ENCODE data around the gene DNAJC17.

DNAJC17 gene

DNA sequence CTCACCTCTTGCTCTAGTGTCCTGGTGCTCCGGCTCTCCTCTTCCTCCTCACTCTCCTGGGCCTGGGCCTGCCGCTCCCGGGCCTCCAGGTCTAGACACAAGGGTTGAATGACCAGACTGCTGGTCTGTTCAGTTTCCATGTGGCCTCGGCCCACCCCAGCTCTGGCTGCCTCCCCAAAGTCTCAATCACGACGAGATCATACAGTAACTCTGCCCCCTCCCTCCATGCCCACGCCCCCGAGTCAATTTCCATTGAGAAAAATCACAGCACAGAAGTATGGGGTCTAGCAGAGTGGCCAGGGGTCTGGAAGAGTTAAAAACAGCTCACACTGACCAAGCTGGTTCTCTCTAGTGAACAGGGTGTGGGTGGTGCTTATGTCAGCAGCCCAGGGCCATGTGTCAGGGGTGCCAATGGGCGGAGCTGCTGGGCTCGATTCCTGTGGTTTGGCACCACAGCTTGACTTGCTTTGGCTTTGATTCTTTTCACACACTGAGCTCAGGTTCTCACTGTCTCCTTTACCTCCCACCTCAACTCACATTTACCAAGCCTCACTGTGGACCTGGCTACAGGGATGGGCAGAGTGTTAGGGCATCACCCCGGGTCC lies 30.6 kb downstream of the DNAJC17 start:
- no peak overlapping the region for H3K27ac ChIP-seq (replicated peaks; ENCODE audit: low read length)
- no peak overlapping the region for H2BK15ac ChIP-seq (ENCODE audit: low read length)
- peaks cover 2% of the 10 kb centered on the region for H3K79me1 ChIP-seq (ENCODE audit: low read depth, low read length)
- no peak for DNase-seq (ENCODE audit: low spot score)
- H3K23ac ChIP-seq (ENCODE audit: low read depth, low read length, poor library complexity) = peak overlapping the region; percentile 14
- peaks cover 0 to 2% of the 10 kb centered on the region in 2 donors for H3K9me3 ChIP-seq (replicated peaks in 1 of 2; ENCODE audit: control insufficient read depth in 2 of 2, insufficient read depth in 1 of 2, low read depth in 1 of 2, low read length in 2 of 2)
- no peak overlapping the region for H2AFZ ChIP-seq (ENCODE audit: low read length)
- H3K36me3 ChIP-seq (replicated peaks in 1 of 2; ENCODE audit: control insufficient read depth in 2 of 2, insufficient read depth in 2 of 2, low read length in 2 of 2) = peaks cover 30 to 73% of the 10 kb centered on the region in 2 donors
- H2BK120ac ChIP-seq (ENCODE audit: low read depth, low read length) = no peak overlapping the region
- no peaks in the 10 kb centered on the region for H3K4me1 ChIP-seq (ENCODE audit: control insufficient read depth in 2 of 2, insufficient read depth in 1 of 2, low read depth in 1 of 2, low read length in 2 of 2)
- H3K4me3 ChIP-seq (ENCODE audit: low read length in 2 of 2) = peak overlapping the region in 1 of 2 donors; percentile 14
- H2AK5ac ChIP-seq (ENCODE audit: low read depth, low read length) = no peak overlapping the region
- no peak overlapping the region for H2BK5ac ChIP-seq (ENCODE audit: low read length)
- no peak overlapping the region for H3K9ac ChIP-seq (ENCODE audit: low read depth, low read length, poor library complexity)
- H3K4ac ChIP-seq (ENCODE audit: low read length) = no peak overlapping the region
- WGBS, 2 donors (ENCODE audit: extremely low coverage in 2 of 2, insufficient read length in 2 of 2, insufficient replicate concordance in 1 of 2) = no CpG with 5 or more reads among the region's 11 CpGs
- no peak overlapping the region for H4K8ac ChIP-seq (ENCODE audit: low read depth, low read length)
- H3K18ac ChIP-seq (ENCODE audit: low read length) = no peak overlapping the region
- H3K4me2 ChIP-seq (ENCODE audit: insufficient read depth, low read length, poor library complexity, severe bottlenecking) = no peak overlapping the region
- no peak overlapping the region for H3K14ac ChIP-seq (ENCODE audit: low read length)
- no peak overlapping the region for H2BK12ac ChIP-seq (ENCODE audit: low read length)
- H3K27me3 ChIP-seq (ENCODE audit: control insufficient read depth in 3 of 3, insufficient read depth in 3 of 3, low read depth in 1 of 3, low read length in 3 of 3) = no peaks in the 10 kb centered on the region
- H4K91ac ChIP-seq (ENCODE audit: low read depth, low read length, poor library complexity) = no peak overlapping the region

DNA sequence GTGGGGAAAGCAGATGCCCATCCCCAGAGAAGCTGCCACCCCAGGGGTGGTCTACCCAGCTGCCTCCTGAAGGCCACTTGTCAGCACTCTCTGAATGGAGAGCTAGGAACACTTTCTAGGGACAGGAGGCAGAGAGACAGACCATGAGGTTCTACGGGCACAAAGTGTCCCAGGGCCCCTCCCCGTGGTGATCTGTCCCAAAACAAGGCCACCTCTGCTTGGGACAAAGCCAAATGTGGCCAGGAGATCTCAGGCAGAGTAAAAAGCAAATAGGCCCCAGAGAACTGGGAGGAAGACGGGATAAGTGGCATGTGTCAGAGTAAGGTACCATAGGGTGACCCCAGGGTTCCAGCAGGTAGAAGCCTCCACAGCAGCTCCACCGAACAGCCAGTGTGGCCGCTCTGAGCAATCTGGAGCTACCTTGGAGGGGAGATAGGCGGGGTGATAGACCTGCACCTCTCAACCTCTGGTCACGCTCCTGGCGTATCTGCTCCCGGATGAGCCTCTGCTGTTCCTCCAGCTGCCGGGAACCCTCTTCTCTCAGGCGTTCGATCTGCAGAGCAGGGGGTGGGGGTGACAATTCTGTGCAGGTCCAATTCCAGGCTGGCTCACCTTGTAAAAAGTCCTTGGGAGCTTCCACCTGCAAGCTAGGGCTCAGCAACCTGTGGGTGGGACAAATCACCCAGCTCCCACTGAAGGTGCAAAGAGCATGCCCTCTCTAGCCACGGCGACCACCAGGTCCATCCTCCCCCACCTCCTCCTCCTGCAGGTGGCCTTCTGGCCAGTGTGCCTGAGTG lies 31.3 kb downstream of the DNAJC17 start:
- Histone ChIP-seq H2BK15ac (ENCODE audit: low read length) (no peak overlapping the region), H3K9ac (ENCODE audit: low read depth, low read length, poor library complexity) (no peak overlapping the region), H4K91ac (ENCODE audit: low read depth, low read length, poor library complexity) (no peak overlapping the region), H3K4me1 (ENCODE audit: control insufficient read depth in 2 of 2, insufficient read depth in 1 of 2, low read depth in 1 of 2, low read length in 2 of 2) (no peaks in the 10 kb centered on the region), H3K4me2 (ENCODE audit: insufficient read depth, low read length, poor library complexity, severe bottlenecking) (no peak overlapping the region), H3K79me1 (ENCODE audit: low read depth, low read length) (peaks cover 2% of the 10 kb centered on the region), H3K27ac (replicated peaks; ENCODE audit: low read length) (no peak overlapping the region), H2AK5ac (ENCODE audit: low read depth, low read length) (no peak overlapping the region), H3K27me3 (ENCODE audit: control insufficient read depth in 3 of 3, insufficient read depth in 3 of 3, low read depth in 1 of 3, low read length in 3 of 3) (no peaks in the 10 kb centered on the region), H2AFZ (ENCODE audit: low read length) (no peak overlapping the region), H3K18ac (ENCODE audit: low read length) (no peak overlapping the region), H3K9me3 (replicated peaks in 1 of 2; ENCODE audit: control insufficient read depth in 2 of 2, insufficient read depth in 1 of 2, low read depth in 1 of 2, low read length in 2 of 2) (peaks cover 0 to 2% of the 10 kb centered on the region in 2 donors), H2BK5ac (ENCODE audit: low read length) (no peak overlapping the region), H3K14ac (ENCODE audit: low read length) (no peak overlapping the region), H3K23ac (ENCODE audit: low read depth, low read length, poor library complexity) (no peak overlapping the region), H3K4me3 (ENCODE audit: low read length in 2 of 2) (no peak overlapping the region), H3K36me3 (replicated peaks in 1 of 2; ENCODE audit: control insufficient read depth in 2 of 2, insufficient read depth in 2 of 2, low read length in 2 of 2) (peaks cover 30 to 77% of the 10 kb centered on the region in 2 donors), H2BK12ac (ENCODE audit: low read length) (no peak overlapping the region), H2BK120ac (ENCODE audit: low read depth, low read length) (no peak overlapping the region), H3K4ac (ENCODE audit: low read length) (no peak overlapping the region), H4K8ac (ENCODE audit: low read depth, low read length) (no peak overlapping the region)
- WGBS, 2 donors (ENCODE audit: extremely low coverage in 2 of 2, insufficient read length in 2 of 2, insufficient replicate concordance in 1 of 2) = no CpG with 5 or more reads among the region's 14 CpGs
- DNase-seq (ENCODE audit: low spot score) = no peak

DNA sequence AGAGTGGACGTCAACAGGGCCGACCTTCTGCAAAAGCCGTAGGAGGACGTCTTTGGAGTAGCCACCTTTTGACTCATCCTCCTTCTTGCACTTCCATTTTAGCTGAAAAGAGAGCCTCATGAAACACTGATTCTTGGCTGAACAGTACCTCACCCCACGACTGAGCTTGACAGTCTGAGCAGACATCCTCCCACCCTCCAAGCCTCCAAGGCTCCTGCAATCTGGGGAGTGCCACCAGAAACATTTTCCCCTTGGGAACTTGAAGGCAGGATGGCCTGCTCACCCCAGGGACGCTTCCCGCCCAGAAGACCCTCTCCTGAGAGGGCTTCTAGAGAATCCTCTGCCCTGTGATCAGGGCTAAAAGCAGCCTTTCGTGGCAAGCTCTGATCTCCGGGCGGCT lies 32.3 kb downstream of the DNAJC17 start:
- H3K4me3 ChIP-seq (ENCODE audit: low read length in 2 of 2) = no peak overlapping the region
- peaks cover 30 to 74% of the 10 kb centered on the region in 2 donors for H3K36me3 ChIP-seq (replicated peaks in 1 of 2; ENCODE audit: control insufficient read depth in 2 of 2, insufficient read depth in 2 of 2, low read length in 2 of 2)

DNA sequence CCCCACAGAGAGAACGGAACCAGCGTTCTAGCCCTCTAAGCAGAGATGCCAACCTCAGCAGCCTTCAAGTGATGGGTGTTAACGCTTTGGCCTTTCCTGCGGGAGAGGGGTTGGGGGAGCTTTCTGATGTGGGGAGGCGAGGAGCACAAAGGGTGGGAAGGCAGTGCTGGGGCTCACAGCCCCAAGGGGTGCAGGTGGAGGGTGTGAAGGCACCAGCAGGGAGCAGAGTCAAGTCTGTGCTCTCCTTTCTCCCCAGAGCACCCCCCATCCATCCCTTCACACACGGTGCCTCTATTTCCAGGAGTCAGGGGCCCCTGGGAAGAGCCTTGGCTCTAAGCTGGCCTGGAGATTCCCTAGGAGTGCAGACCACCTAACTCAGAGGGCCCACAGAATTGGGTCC lies 33.4 kb downstream of the DNAJC17 start:
- Histone ChIP-seq H2BK5ac (ENCODE audit: low read length) (peak overlapping the region; percentile 53), H3K18ac (ENCODE audit: low read length) (no peak overlapping the region), H3K4ac (ENCODE audit: low read length) (no peak overlapping the region), H3K27me3 (ENCODE audit: control insufficient read depth in 3 of 3, insufficient read depth in 3 of 3, low read depth in 1 of 3, low read length in 3 of 3) (no peaks in the 10 kb centered on the region), H3K9ac (ENCODE audit: low read depth, low read length, poor library complexity) (no peak overlapping the region), H3K4me2 (ENCODE audit: insufficient read depth, low read length, poor library complexity, severe bottlenecking) (no peak overlapping the region), H3K27ac (replicated peaks; ENCODE audit: low read length) (no peak overlapping the region), H3K14ac (ENCODE audit: low read length) (no peak overlapping the region), H4K8ac (ENCODE audit: low read depth, low read length) (no peak overlapping the region), H2AFZ (ENCODE audit: low read length) (no peak overlapping the region), H2BK12ac (ENCODE audit: low read length) (no peak overlapping the region), H3K79me1 (ENCODE audit: low read depth, low read length) (peaks cover 2% of the 10 kb centered on the region), H3K9me3 (replicated peaks in 1 of 2; ENCODE audit: control insufficient read depth in 2 of 2, insufficient read depth in 1 of 2, low read depth in 1 of 2, low read length in 2 of 2) (peaks cover 0 to 2% of the 10 kb centered on the region in 2 donors), H3K23ac (ENCODE audit: low read depth, low read length, poor library complexity) (no peak overlapping the region), H3K4me1 (ENCODE audit: control insufficient read depth in 2 of 2, insufficient read depth in 1 of 2, low read depth in 1 of 2, low read length in 2 of 2) (no peaks in the 10 kb centered on the region), H2BK15ac (ENCODE audit: low read length) (no peak overlapping the region), H3K36me3 (replicated peaks in 1 of 2; ENCODE audit: control insufficient read depth in 2 of 2, insufficient read depth in 2 of 2, low read length in 2 of 2) (peaks cover 25 to 64% of the 10 kb centered on the region in 2 donors), H3K4me3 (ENCODE audit: low read length in 2 of 2) (no peak overlapping the region), H4K91ac (ENCODE audit: low read depth, low read length, poor library complexity) (no peak overlapping the region), H2AK5ac (ENCODE audit: low read depth, low read length) (no peak overlapping the region), H2BK120ac (ENCODE audit: low read depth, low read length) (no peak overlapping the region)
- no peak for DNase-seq (ENCODE audit: low spot score)
- no CpG with 5 or more reads among the region's 6 CpGs for WGBS, 2 donors (ENCODE audit: extremely low coverage in 2 of 2, insufficient read length in 2 of 2, insufficient replicate concordance in 1 of 2)

More for the DNA sequence above, 32.3 kb downstream of the DNAJC17 start:
- Histone ChIP-seq H2AK5ac (ENCODE audit: low read depth, low read length) (no peak overlapping the region), H3K14ac (ENCODE audit: low read length) (no peak overlapping the region), H3K4me1 (ENCODE audit: control insufficient read depth in 2 of 2, insufficient read depth in 1 of 2, low read depth in 1 of 2, low read length in 2 of 2) (no peaks in the 10 kb centered on the region), H2BK120ac (ENCODE audit: low read depth, low read length) (peak overlapping the region; percentile 5), H3K4me2 (ENCODE audit: insufficient read depth, low read length, poor library complexity, severe bottlenecking) (no peak overlapping the region), H3K27ac (replicated peaks; ENCODE audit: low read length) (no peak overlapping the region), H2BK15ac (ENCODE audit: low read length) (no peak overlapping the region), H3K23ac (ENCODE audit: low read depth, low read length, poor library complexity) (no peak overlapping the region), H3K18ac (ENCODE audit: low read length) (no peak overlapping the region), H4K8ac (ENCODE audit: low read depth, low read length) (no peak overlapping the region), H4K91ac (ENCODE audit: low read depth, low read length, poor library complexity) (no peak overlapping the region), H2BK5ac (ENCODE audit: low read length) (no peak overlapping the region), H3K4ac (ENCODE audit: low read length) (no peak overlapping the region), H2AFZ (ENCODE audit: low read length) (no peak overlapping the region), H2BK12ac (ENCODE audit: low read length) (no peak overlapping the region), H3K27me3 (ENCODE audit: control insufficient read depth in 3 of 3, insufficient read depth in 3 of 3, low read depth in 1 of 3, low read length in 3 of 3) (no peaks in the 10 kb centered on the region), H3K9ac (ENCODE audit: low read depth, low read length, poor library complexity) (peak overlapping the region; percentile 21), H3K79me1 (ENCODE audit: low read depth, low read length) (peaks cover 2% of the 10 kb centered on the region), H3K9me3 (replicated peaks in 1 of 2; ENCODE audit: control insufficient read depth in 2 of 2, insufficient read depth in 1 of 2, low read depth in 1 of 2, low read length in 2 of 2) (peaks cover 0 to 2% of the 10 kb centered on the region in 2 donors)
- DNase-seq (ENCODE audit: low spot score) = no peak
- no CpG with 5 or more reads among the region's 10 CpGs for WGBS, 2 donors (ENCODE audit: extremely low coverage in 2 of 2, insufficient read length in 2 of 2, insufficient replicate concordance in 1 of 2)

Data from neuronal stem cell (in vitro differentiated cells).